Measurements from ENCODE around the gene ZNF280D.

DNA sequence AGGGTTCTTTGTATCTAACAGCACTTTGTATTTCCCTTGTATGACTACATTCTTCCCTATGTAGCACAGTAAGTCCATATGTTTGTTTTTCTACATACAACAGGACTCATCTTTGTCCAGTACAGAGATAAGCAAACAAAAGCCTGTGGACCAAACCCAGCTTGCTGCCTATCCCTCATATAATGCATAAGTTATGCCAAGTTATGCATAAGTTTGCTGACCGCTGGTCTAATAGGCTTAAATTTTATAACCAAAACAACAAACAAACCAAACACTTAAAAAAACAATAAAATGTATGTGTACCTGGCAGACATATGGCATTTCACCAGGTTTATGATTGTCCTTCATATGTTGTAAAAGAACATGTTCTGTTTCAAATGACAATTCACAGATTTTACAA, 56.0 kb downstream of the ZNF280D start:
- no peak for TF ChIP-seq POLR2A (IDR thresholded peaks at IDR 0.05; ENCODE audit: low read depth)
- TF ChIP-seq, protein P1, sequence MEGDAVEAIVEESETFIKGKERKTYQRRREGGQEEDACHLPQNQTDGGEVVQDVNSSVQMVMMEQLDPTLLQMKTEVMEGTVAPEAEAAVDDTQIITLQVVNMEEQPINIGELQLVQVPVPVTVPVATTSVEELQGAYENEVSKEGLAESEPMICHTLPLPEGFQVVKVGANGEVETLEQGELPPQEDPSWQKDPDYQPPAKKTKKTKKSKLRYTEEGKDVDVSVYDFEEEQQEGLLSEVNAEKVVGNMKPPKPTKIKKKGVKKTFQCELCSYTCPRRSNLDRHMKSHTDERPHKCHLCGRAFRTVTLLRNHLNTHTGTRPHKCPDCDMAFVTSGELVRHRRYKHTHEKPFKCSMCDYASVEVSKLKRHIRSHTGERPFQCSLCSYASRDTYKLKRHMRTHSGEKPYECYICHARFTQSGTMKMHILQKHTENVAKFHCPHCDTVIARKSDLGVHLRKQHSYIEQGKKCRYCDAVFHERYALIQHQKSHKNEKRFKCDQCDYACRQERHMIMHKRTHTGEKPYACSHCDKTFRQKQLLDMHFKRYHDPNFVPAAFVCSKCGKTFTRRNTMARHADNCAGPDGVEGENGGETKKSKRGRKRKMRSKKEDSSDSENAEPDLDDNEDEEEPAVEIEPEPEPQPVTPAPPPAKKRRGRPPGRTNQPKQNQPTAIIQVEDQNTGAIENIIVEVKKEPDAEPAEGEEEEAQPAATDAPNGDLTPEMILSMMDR (IDR thresholded peaks at IDR 0.05): no peak

All from esophagus muscularis mucosa (tissue), 3 donors.